ENCODE measurements around the gene HMGN3. TPM values are rescaled to one million over a fixed set of nuclear protein-coding genes. Genes with fewer than 3 reads are reported as not detected.

Gene HMGN3
- total RNA-seq, 1 experiment from 2014 or later: 246 TPM

DNA sequence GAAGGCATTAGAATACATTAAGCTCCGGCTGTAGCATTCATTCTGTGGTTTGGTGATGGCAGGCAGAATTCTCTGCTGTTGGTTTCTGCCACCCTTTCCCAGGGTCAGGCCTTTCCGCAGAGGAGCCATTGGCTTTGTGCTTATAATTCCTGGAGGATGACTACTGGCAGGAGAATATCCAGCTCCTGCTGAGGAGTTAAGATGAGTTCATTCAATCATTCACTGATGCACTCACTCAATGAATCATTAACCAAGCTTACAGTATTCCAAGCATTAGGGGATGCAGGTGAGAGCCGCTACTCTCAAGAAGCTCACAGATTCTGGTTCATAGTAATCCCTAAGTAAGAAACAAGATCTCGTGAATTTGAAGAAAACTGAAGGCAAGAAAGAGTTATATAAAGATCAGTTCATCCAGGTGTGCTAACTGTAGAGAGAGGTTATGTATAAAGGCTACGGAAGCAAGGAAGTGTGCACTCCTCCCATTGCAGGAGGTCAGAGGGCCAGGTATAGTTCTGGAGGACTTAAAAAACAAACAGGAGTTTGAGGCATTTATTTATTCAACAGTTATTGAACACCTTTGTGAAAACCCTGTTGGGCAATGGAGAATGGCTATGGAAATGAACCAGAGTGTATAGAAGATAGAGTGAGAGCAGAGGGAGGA is 75.5 kb downstream of the HMGN3 start:
- POLR2A ChIA-PET: interaction anchor here (0.5 kb wide), 1 partner anchor 12 kb away, joined by 3 read pairs; no protein-coding TSS in a partner anchor
- H3K27ac Mint-ChIP-seq (ENCODE audit: unreplicated experiment): peak overlapping the region; percentile 65
- Histone ChIP-seq H3K4me1 (peaks cover 25% of the 10 kb centered on the region), H3K27me3 (replicated peaks; ENCODE audit: control insufficient read depth, insufficient read depth, low read length) (no peaks in the 10 kb centered on the region), H3K4me3 (ENCODE audit: low read depth, low read length) (no peak overlapping the region), H3K36me3 (ENCODE audit: control insufficient read depth, insufficient read depth, low read length) (no peaks in the 10 kb centered on the region), H3K9me3 (no peaks in the 10 kb centered on the region)
- peak in 1 of 2 experiments; percentile 32 for DNase-seq
- no TSS peak for BruUV-seq (replicated peaks)
- no peaks in the 10 kb centered on the region for H3K27me3 Mint-ChIP-seq (ENCODE audit: insufficient read depth, unreplicated experiment)
- peaks cover 32% of the 10 kb centered on the region for H3K4me1 Mint-ChIP-seq (ENCODE audit: low read depth, unreplicated experiment)
- TF ChIP-seq, protein P1, sequence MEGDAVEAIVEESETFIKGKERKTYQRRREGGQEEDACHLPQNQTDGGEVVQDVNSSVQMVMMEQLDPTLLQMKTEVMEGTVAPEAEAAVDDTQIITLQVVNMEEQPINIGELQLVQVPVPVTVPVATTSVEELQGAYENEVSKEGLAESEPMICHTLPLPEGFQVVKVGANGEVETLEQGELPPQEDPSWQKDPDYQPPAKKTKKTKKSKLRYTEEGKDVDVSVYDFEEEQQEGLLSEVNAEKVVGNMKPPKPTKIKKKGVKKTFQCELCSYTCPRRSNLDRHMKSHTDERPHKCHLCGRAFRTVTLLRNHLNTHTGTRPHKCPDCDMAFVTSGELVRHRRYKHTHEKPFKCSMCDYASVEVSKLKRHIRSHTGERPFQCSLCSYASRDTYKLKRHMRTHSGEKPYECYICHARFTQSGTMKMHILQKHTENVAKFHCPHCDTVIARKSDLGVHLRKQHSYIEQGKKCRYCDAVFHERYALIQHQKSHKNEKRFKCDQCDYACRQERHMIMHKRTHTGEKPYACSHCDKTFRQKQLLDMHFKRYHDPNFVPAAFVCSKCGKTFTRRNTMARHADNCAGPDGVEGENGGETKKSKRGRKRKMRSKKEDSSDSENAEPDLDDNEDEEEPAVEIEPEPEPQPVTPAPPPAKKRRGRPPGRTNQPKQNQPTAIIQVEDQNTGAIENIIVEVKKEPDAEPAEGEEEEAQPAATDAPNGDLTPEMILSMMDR (IDR thresholded peaks at IDR 0.05; ENCODE audit: insufficient read depth in 1 of 2, low read depth in 1 of 2, low read length in 1 of 2, severe bottlenecking in 1 of 2, unreplicated experiment in 1 of 2): no peak
- intact Hi-C loops (cut with micrococcal nuclease; ENCODE audit: unreplicated experiment): no loop called here
- CTCF ChIA-PET: no interaction called here
- H3K36me3 Mint-ChIP-seq (ENCODE audit: insufficient read depth, unreplicated experiment): no peaks in the 10 kb centered on the region
- H3K4me3 Mint-ChIP-seq (ENCODE audit: unreplicated experiment): peak overlapping the region; percentile 68
- no peaks in the 10 kb centered on the region for H3K9me3 Mint-ChIP-seq (ENCODE audit: unreplicated experiment)

DNA sequence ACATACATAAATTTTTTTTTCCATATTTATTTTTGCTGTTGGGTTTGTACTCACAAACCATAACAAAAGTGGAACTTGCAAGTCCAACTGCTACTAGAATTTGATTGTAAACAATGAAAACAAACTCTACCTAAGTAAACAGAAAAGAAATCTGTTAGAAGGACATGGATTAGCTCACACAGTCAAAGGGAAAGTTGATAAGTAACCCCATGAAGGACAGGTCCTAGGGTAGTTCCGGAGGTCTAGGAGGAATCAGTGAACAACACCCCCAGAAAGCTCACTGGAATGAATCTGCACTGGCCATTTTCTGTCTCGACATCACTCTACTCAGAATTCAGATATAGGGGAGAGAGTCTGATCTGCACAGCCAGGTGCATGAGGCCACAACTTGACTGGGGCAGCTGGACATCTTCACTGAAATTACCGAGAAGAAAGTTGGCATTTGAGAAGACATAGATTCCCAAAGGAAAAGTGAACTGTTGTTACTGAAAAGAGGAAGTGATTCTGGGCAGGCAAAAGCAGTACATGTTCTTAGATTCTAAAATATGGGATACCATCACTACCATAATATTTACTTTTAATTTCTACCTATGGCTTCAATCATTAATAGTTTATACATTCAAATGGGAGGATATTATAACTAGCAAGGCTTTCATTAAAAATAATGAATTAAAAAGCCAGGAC is 76.4 kb downstream of the HMGN3 start:
- Histone ChIP-seq H3K9me3 (no peaks in the 10 kb centered on the region), H3K27me3 (replicated peaks; ENCODE audit: control insufficient read depth, insufficient read depth, low read length) (no peaks in the 10 kb centered on the region), H3K4me1 (peaks cover 34% of the 10 kb centered on the region), H3K4me3 (ENCODE audit: low read depth, low read length) (no peak overlapping the region), H3K36me3 (ENCODE audit: control insufficient read depth, insufficient read depth, low read length) (no peaks in the 10 kb centered on the region)
- CTCF ChIA-PET: interaction anchor here (1.2 kb wide), 1 partner anchor 710 kb away, joined by 3 read pairs; no protein-coding TSS in a partner anchor
- TF ChIP-seq, protein P1 (IDR thresholded peaks at IDR 0.05; ENCODE audit: insufficient read depth in 1 of 2, low read depth in 1 of 2, low read length in 1 of 2, severe bottlenecking in 1 of 2, unreplicated experiment in 1 of 2): no peak
- Mint-ChIP-seq H3K4me3 (ENCODE audit: unreplicated experiment) (no peak overlapping the region), H3K36me3 (ENCODE audit: insufficient read depth, unreplicated experiment) (no peaks in the 10 kb centered on the region), H3K4me1 (ENCODE audit: low read depth, unreplicated experiment) (peaks cover 37% of the 10 kb centered on the region), H3K9me3 (ENCODE audit: unreplicated experiment) (no peaks in the 10 kb centered on the region), H3K27me3 (ENCODE audit: insufficient read depth, unreplicated experiment) (no peaks in the 10 kb centered on the region), H3K27ac (ENCODE audit: unreplicated experiment) (peak overlapping the region; percentile 46)
- intact Hi-C loops (cut with micrococcal nuclease; ENCODE audit: unreplicated experiment): no loop called here
- no TSS peak for BruUV-seq (replicated peaks)
- POLR2A ChIA-PET: interaction anchor here (0.5 kb wide), 1 partner anchor 13 kb away, joined by 3 read pairs; no protein-coding TSS in a partner anchor
- no peak for DNase-seq

DNA sequence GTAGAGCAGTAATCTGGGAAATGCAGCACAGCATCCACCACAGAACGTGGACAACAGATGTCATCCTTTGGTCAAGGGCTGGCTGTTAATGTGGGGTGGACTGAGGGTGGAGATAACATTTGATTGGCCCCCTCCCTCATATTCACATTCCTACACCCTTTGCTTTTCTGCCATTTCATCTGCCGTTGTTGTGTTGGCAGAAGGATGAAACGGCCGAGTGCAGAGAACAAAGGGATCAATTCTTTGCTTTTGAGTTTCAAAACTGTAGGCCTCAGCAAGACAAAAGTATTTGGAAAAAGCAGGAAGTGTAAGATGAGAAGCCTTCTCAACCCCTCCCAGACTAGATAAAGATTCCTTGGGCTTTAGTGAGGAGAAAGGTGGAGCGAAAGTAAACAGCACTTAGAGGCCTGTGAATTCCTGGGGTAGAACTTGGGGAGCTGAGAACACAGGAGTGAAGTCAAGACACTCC is 82.2 kb downstream of the HMGN3 start:
- ChIA-PET POLR2A (interaction anchor here (0.5 kb wide), 1 partner anchor 75 kb away, joined by 3 read pairs; no protein-coding TSS in a partner anchor), CTCF (no interaction called here)
- Mint-ChIP-seq H3K9me3 (ENCODE audit: unreplicated experiment) (no peaks in the 10 kb centered on the region), H3K4me1 (ENCODE audit: low read depth, unreplicated experiment) (peaks cover 10% of the 10 kb centered on the region), H3K4me3 (ENCODE audit: unreplicated experiment) (no peak overlapping the region), H3K27me3 (ENCODE audit: insufficient read depth, unreplicated experiment) (no peaks in the 10 kb centered on the region), H3K36me3 (ENCODE audit: insufficient read depth, unreplicated experiment) (no peaks in the 10 kb centered on the region), H3K27ac (ENCODE audit: unreplicated experiment) (no peak overlapping the region)
- intact Hi-C loops (cut with micrococcal nuclease; ENCODE audit: unreplicated experiment): loop anchor here (1.0 to 2.0 kb wide), 8 partner anchors 28 to 384 kb away; partner anchors contain the start of genes HMGN3, LCA5 and PHIP
- peak; percentile 77 to 86 for DNase-seq
- Histone ChIP-seq H3K36me3 (ENCODE audit: control insufficient read depth, insufficient read depth, low read length) (no peaks in the 10 kb centered on the region), H3K27me3 (replicated peaks; ENCODE audit: control insufficient read depth, insufficient read depth, low read length) (no peaks in the 10 kb centered on the region), H3K4me1 (peaks cover 43% of the 10 kb centered on the region), H3K4me3 (ENCODE audit: low read depth, low read length) (no peak overlapping the region), H3K9me3 (no peaks in the 10 kb centered on the region)
- TF ChIP-seq, protein P1 (IDR thresholded peaks at IDR 0.05; ENCODE audit: insufficient read depth in 1 of 2, low read depth in 1 of 2, low read length in 1 of 2, severe bottlenecking in 1 of 2, unreplicated experiment in 1 of 2): peak in 1 of 2 experiments; percentile 2
- no TSS peak for BruUV-seq (replicated peaks)

Data from Caco-2 (cell line).